GM19438 (cell line): ENCODE results near the gene ASAH2.
"Not testable (repeated sequence)": the region's sequence is repeated elsewhere in the genome, so short reads cannot be mapped to it uniquely, and the experiment has no call there.

Experiments used
- ATAC-seq: cut with Tn5 transposase; IDR thresholded peaks from one replicate; pipeline ENCODE4 v1.9.1; 2021; ENCODE audit warnings: low read depth; ENCODE audit not compliant: unreplicated experiment

Gene ASAH2

DNA sequence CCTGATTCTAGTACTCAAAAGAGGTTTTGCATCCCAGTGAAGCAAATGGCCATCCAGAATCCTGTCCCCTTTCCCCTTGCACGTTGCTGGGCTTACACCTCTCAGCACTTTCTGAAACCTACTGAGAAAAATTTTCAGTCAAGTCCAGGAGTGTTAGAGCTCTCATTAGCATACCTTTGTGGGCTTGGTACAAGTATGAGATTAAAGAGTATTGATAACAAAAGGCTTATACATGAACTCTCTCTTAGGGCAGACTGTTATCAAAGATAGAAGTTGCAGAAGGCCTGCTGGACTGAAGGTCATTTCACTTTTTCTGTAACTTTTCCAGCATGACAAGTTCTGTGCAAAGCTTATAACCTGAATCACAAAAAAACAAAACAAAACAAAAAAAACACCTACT lies at the start of gene ASAH2:
TSS of gene ASAH2 (minus strand) at position 123 of the 400 bp plus-strand sequence. CDS start 2,906 bp downstream, outside the sequence.
- ATAC-seq, result no peak

- no peak for ATAC-seq
Measured at GRCh38 chr10:50299948-50300669, 48.8 kb upstream of the ASAH2 start.

DNA sequence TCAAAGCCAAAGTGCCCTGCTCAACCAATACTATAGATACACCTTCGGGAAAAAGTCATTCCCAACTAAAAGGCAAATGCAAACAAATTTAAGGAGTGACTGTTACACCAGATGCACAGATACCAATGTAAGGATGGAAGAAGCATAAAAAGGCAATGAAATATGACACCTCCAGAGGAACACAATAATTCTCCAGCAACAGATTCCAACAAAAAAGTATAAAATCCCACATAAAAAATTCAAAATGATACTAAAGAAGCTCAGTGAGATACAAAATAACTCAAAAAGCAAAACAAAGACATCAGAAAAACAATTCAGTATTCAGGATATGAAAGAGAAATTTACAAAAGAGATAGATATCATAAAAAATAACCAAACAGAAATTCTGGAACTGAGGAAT lies 44.1 kb upstream of the ASAH2 start:
- no peak for ATAC-seq

DNA sequence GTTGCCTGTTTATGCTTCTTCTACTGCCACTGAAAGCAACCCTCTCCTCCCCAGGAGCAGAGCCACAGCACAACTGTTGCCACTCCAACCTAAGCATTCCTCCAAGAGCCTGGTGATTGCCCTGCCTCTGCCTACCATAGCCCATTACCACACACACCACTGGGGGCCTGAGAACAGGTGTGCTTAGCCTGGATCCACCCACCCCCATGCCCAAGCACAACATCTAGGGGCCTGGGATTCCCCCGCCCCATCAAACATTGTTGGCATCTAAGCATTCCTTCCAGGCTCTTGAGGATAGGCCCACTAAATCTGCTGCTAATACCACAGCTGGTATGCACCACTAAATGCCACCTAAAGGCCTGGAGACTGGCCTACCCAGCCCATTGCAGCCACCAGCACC lies 43.3 kb upstream of the ASAH2 start:
- no peak for ATAC-seq

DNA sequence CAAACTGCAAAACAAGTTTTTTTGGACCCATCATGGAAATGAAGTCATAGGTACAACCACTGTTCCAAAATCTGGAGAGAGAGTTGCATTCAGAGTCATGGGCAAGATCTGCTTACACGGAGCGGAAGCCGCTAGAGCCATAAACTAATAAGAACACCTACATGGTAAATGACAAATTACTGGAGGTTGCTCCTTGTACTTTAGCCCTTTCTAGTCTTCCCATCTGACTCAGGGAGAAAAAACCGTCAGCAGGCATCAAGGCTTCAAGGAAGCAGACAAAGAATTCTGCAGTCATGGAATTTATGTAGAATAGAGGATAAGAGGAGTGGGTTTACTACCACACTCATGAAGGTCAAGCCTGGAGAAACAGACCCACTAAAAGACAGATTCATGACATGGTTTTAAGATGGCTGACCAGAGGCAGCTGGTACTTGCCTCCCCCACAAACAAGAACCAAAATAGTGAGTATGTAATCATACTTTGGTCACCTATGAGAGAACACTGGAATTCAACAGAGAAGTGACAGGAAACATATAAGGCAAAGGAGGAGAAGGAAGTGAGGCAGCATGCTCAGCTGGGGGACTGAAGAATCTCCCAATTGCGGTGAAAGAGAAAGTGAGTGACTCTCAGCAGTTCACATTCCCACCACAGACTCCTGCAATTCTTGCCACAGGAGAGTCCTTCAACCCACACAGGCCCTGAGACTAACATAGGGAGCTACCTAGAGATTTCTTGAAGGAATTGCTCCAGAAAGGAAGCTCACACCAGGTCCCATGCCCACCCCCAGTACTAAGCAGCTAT lies 42.4 kb upstream of the ASAH2 start:
- ATAC-seq, result no peak

DNA sequence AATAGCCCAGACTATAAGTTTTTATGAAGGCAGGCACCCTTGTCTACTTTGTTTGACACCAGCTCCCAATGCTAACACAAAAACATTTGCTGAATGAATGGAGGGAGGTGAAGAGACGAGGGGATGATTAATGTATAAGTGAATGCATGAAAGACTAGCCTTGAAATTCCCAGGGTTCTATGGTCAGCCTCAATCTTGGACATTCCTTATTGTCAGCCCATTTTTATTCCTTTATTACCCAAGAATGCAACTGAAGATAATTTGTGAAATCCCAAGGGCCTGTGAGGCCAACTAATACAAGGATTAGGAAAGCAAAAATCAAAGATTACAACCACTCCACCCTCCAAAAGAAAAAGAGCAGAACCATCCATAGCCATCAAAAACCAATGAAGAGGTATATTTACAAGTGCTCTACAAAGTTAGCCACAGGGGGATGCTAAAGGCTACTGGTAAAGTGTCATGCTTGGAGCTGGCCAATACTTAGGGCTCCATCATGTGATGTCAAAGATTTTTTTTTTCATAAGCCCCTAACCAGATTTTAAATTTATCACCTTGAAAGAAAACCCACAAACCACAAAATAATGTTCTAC lies 40.0 kb upstream of the ASAH2 start:
- ATAC-seq, result no peak

DNA sequence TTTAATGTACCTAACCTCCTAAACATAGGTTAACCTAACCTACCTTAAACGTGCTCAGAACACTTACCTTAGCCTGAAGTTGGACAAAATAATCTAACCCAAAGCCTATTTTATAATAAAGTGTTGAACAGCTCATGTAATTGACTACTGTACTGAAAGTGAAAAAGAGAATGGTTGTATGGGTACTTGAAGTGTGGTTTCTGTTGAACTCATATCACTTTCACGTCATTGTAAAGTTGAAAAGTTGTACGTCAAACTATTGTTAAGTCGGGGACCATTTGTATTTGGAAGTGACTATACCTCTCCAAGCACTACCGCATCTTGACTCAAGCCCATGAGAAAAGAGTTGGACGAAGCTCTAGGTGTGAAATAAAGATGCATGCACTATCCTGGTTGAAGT lies 37.9 kb upstream of the ASAH2 start:
- ATAC-seq, result no peak

DNA sequence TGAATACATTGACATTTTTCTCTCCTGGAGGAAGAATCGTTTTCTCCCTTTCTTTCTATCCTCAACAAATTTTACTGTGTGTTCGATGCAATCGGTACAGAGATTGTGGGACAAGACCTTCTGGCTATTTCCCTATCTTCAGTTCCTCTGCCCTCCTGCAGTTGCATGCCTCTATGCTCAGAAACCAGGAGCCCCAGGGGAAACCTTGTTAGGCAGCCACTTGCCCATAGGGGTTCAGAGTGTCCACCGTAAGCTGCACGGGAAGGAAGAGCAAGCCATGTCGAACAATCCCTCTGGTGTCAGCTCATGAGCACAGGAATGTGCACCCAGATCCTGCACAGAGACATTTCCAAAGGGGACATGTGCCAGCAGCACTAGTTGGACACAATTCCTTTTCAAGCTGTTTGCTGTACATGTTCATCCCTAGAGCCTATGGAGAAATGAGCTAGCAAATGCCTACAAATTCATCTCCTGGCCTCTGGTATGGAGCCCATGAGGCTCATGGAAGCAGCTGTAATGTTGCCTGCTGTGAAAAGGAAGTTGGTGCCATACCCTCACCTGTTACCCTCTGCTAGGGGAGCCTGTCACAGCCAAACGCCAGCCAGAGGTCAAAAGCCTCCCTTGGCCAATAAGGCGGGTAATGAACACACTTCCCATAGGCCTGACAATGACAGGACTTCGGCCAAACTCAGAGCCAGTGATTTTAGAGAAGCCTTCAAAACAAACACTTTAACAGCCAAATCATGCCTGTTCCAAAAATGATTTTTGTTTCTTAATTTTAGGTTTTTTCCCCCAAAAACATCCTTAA lies 35.9 kb upstream of the ASAH2 start:
- no peak for ATAC-seq

- no peak for ATAC-seq
Measured at GRCh38 chr10:50286517-50286916, 35.2 kb upstream of the ASAH2 start.

- no peak for ATAC-seq
Measured at GRCh38 chr10:50281967-50282522, 30.7 kb upstream of the ASAH2 start.

- ATAC-seq, result no peak
Measured at GRCh38 chr10:50281210-50281966, 30.1 kb upstream of the ASAH2 start.

DNA sequence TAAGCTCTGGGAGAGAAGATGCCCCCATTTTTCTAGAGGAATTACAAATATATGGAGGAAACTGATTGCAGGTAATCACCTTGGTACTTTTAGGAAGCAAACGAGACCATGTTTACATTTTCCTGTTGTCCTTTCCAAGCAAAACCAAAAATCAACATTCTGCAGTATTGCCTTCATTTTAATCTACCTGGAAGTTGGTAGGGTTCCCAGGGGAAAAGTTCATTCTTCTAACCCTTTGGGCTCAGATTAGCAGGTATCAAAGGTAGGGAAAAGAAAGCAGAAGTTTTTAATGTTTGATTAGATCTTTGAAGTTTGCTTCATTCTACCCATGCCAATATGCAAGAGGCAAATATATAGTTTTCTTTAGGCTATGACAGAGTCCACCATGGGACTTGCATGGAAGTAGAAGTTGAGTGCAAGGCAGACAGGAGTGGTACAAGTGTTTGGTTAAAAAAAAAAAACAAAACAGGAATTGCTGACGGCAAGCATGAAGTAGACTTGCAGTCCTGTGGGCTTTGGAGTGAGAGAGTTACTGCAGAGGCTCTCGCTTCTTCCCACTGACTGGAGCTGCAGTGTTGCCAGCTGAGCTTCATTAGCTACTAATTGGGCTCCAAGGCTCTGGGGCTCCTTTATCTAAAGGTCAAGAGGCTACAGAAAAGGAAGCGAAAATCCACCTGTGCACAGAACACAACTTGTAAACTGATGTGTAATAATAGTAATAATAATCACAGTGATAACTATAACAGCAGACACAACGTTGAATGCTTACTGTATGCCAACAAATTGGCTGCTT lies 28.9 kb upstream of the ASAH2 start:
- ATAC-seq, result no peak

DNA sequence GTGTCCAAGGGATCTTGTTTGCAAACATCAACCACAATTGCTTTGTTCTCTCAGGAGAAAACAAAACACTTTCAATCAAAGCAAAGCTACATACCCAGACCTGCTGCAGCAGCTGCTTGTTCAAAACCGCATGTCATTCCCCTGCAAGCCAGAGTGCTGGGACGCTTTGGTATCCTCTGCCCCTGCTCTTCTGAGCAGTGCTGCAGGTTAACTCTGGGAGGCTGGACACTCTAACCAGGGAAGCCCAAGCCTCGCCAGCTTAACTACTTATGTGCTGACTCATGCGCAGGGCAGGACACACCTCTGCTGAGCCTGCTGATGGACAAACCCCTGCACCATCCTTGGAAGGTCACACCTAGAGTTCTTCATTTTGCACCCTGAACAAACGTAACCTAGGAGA lies 28.2 kb upstream of the ASAH2 start:
- ATAC-seq, result no peak

- peak; percentile 64 for ATAC-seq
Measured at GRCh38 chr10:50275650-50276235, 24.4 kb upstream of the ASAH2 start.

DNA sequence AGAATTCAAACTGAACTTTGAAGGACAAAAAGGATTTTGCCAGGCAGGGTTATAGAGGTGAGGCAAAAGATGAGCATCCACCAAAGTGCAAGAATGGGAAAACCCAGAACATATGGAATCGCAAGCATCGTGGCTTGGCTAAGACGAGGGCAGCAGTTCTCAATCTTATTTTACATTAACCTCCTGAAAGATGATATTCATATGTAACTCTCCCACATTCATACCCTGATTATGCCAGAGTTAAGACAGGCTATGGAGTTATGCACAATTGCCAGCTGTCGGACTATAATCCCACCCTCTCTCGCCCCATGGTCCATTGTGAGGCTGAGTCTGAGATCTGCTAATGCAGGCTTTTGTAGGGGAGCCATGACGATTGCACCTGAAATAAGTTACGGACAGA lies 21.2 kb upstream of the ASAH2 start:
- ATAC-seq, result no peak

GRCh38 chr10:50271564-50272250 lies 20.4 kb upstream of the ASAH2 start:
- no peak for ATAC-seq

DNA sequence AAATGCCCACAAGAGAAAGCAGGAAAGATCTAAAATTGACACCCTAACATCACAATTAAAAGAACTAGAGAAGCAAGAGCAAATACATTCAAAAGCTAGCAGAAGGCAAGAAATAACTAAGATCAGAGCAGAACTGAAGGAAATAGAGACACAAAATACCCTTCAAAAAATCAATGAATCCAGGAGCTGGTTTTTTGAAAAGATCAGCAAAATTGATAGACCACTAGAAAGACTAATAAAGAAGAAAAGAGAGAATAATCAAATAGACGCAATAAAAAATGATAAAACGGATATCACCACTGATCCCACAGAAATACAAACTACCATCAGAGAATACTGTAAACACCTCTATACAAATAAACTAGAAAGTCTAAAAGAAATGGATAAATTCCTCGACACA lies 16.6 kb upstream of the ASAH2 start:
- not testable (repeated sequence) for ATAC-seq

GRCh38 chr10:50262625-50263024 lies 11.3 kb upstream of the ASAH2 start:
- ATAC-seq, result not testable (repeated sequence)
